ENCODE results near the gene ECEL1. TPM values are rescaled to one million over a fixed set of nuclear protein-coding genes. Genes with fewer than 3 reads are reported as not detected.

The ECEL1 gene
- total RNA-seq, 3 donors from 2014 or later = 0.16 to 0.24 TPM; not detected in 1

GRCh38 chr2:232498452-232498851 lies 10.8 kb upstream of the ECEL1 start:
- no peaks in the 10 kb centered on the region for H3K9me3 ChIP-seq
- no peaks in the 10 kb centered on the region for H3K36me3 ChIP-seq (ENCODE audit: low read depth)
- no peak for DNase-seq
- no peak for ATAC-seq
- H3K4me1 ChIP-seq (ENCODE audit: low read depth) = peaks cover 5% of the 10 kb centered on the region
- no peak overlapping the region for H3K4me3 ChIP-seq
- no peak for TF ChIP-seq CTCF (IDR thresholded peaks at IDR 0.05)
- intact Hi-C loops (cut with DNase I, micrococcal nuclease) = no loop called here

- no peak for ATAC-seq
- intact Hi-C loops (cut with DNase I, micrococcal nuclease) = no loop called here
Observed at GRCh38 chr2:232497348-232497747, 9.7 kb upstream of the ECEL1 start.

GRCh38 chr2:232496501-232497270 lies 9.1 kb upstream of the ECEL1 start:
- ATAC-seq (no peak), DNase-seq (no peak)
- intact Hi-C loops (cut with DNase I, micrococcal nuclease) = no loop called here
- H3K9me3 ChIP-seq = no peaks in the 10 kb centered on the region
- no peaks in the 10 kb centered on the region for H3K36me3 ChIP-seq (ENCODE audit: low read depth)
- TF ChIP-seq CTCF (IDR thresholded peaks at IDR 0.05) = no peak
- no peak overlapping the region for H3K4me3 ChIP-seq
- no peaks in the 10 kb centered on the region for H3K4me1 ChIP-seq (ENCODE audit: low read depth)

More at GRCh38 chr2:232497348-232497747, 9.7 kb upstream of the ECEL1 start:
- H3K4me3 ChIP-seq = no peak overlapping the region
- H3K9me3 ChIP-seq = no peaks in the 10 kb centered on the region
- TF ChIP-seq CTCF (IDR thresholded peaks at IDR 0.05) = no peak
- no peaks in the 10 kb centered on the region for H3K4me1 ChIP-seq (ENCODE audit: low read depth)
- DNase-seq = no peak
- H3K36me3 ChIP-seq (ENCODE audit: low read depth) = no peaks in the 10 kb centered on the region

- TF ChIP-seq CTCF (IDR thresholded peaks at IDR 0.05) = no peak
- no peak for ATAC-seq
- Histone ChIP-seq H3K4me3 (no peak overlapping the region), H3K4me1 (ENCODE audit: low read depth) (no peaks in the 10 kb centered on the region), H3K36me3 (ENCODE audit: low read depth) (no peaks in the 10 kb centered on the region), H3K9me3 (no peaks in the 10 kb centered on the region)
- intact Hi-C loops (cut with DNase I, micrococcal nuclease) = no loop called here
- DNase-seq = no peak
Observed at GRCh38 chr2:232495292-232495691, 7.7 kb upstream of the ECEL1 start.

- TF ChIP-seq CTCF (IDR thresholded peaks at IDR 0.05) = no peak
- Histone ChIP-seq H3K9me3 (no peaks in the 10 kb centered on the region), H3K36me3 (ENCODE audit: low read depth) (no peaks in the 10 kb centered on the region), H3K4me3 (no peak overlapping the region), H3K4me1 (ENCODE audit: low read depth) (no peaks in the 10 kb centered on the region)
- no peak for ATAC-seq
- peak in 1 of 3 donors; percentile 23 for DNase-seq
- intact Hi-C loops (cut with DNase I, micrococcal nuclease) = no loop called here
Observed at GRCh38 chr2:232494542-232494941, 6.9 kb upstream of the ECEL1 start.

All from mucosa of descending colon (tissue), 3 donors.